CD4-positive, alpha-beta T cell (primary cell): ENCODE data around the gene ANKRD29. TPM values are rescaled to one million over a fixed set of nuclear protein-coding genes. Genes with fewer than 3 reads are reported as not detected.
A peak's percentile ranks its signal among the peaks of the same experiment; 100 is the strongest.

Experiments used
- ATAC-seq: fragments of 200-7000 bp; cut with Tn5 transposase; one replicate; pipeline ENCODE4 v1.10.0; 2022; ENCODE audit warnings: mild to moderate bottlenecking; ENCODE audit not compliant: poor library complexity
- CTCF ChIA-PET: fragments of 350-600 bp; sonication (Branson Sonifier 250); formaldehyde crosslinking; loops from one replicate; lab custom pipeline; 2021; ENCODE audit warnings: antibody characterized with exemption, inconsistent platforms; lab: Charles Lee
- POLR2A ChIA-PET: fragments of 350-600 bp; sonication (Branson Sonifier 250); formaldehyde crosslinking; loops from one replicate; lab custom pipeline; 2021; ENCODE audit warnings: antibody characterized with exemption, inconsistent platforms; lab: Charles Lee
- DNase-seq, 14 experiments: peaks; one replicate each; pipeline ENCODE4 v3.0.0-alpha.2; 2013 to 2020; ENCODE audit warnings: mixed read lengths in 2 of 14
- H3K27ac ChIP-seq, 2 donors: one replicate each; pipeline versions ENCODE4 v1.5.1 to v1.7.0; 2013; ENCODE audit warnings: low read length in 2 of 2, low read depth in 1 of 2, mild to moderate bottlenecking in 1 of 2
- H3K27me3 ChIP-seq, 2 experiments: 1 replicate in 1 of 2; 2 replicates in 1 of 2; pipeline versions ENCODE4 v1.6.1 to v1.7.0; 2013; ENCODE audit warnings: low read length in 2 of 2, control low read depth in 1 of 2, mild to moderate bottlenecking in 1 of 2, moderate library complexity in 1 of 2; ENCODE audit not compliant: insufficient read depth in 2 of 2, control insufficient read depth in 1 of 2
- H3K36me3 ChIP-seq: one replicate; pipeline ENCODE4 v1.6.1; 2013; ENCODE audit warnings: low read length, control low read depth; ENCODE audit not compliant: insufficient read depth
- H3K4me1 ChIP-seq: one replicate; pipeline ENCODE4 v1.6.1; 2013; ENCODE audit warnings: low read length, control low read depth; ENCODE audit not compliant: insufficient read depth
- H3K4me3 ChIP-seq: one replicate; pipeline ENCODE4 v1.5.1; 2013; ENCODE audit warnings: mild to moderate bottlenecking, low read length, moderate library complexity
- H3K9me3 ChIP-seq, 2 experiments: 1 replicate in 1 of 2; 2 replicates in 1 of 2; pipeline versions ENCODE4 v1.6.1 to v1.7.0; 2013; ENCODE audit warnings: low read length in 2 of 2, mild to moderate bottlenecking in 2 of 2, control low read depth in 1 of 2, moderate library complexity in 1 of 2; ENCODE audit not compliant: control insufficient read depth in 1 of 2, insufficient read depth in 1 of 2
- H3K27ac Mint-ChIP-seq: one replicate; pipeline ENCODE4 v1.8.0; 2020; ENCODE audit warnings: mixed read lengths
- H3K27me3 Mint-ChIP-seq: one replicate; pipeline ENCODE4 v1.8.0; 2021; ENCODE audit warnings: mixed read lengths
- H3K36me3 Mint-ChIP-seq: one replicate; pipeline ENCODE4 v1.8.0; 2021; ENCODE audit warnings: low read depth, mixed read lengths
- H3K4me1 Mint-ChIP-seq: one replicate; pipeline ENCODE4 v1.8.0; 2021; ENCODE audit warnings: low read depth, mixed read lengths
- H3K4me3 Mint-ChIP-seq: one replicate; pipeline ENCODE4 v1.8.0; 2020; ENCODE audit warnings: mild to moderate bottlenecking, mixed read lengths
- H3K9me3 Mint-ChIP-seq: one replicate; pipeline ENCODE4 v1.8.0; 2020; ENCODE audit warnings: mixed read lengths
- CTCF ChIP-seq: fragments of 200-600 bp; IDR thresholded peaks from one replicate; pipeline ENCODE4 v1.8.0; 2022; ENCODE audit warnings: antibody characterized with exemption, mild to moderate bottlenecking
- intact Hi-C, 2 experiments: fragments of 100-400 bp; cut with DNase I in 1 of 2; cut with micrococcal nuclease in 1 of 2; formaldehyde crosslinking; loops; one replicate each; pipeline versions ENCODE4 v1.15.1 to v1.9.0; 2023 to 2025; cut with DNase I, micrococcal nuclease
- total RNA-seq, 174 experiments: library from RNA in 2 of 174; stranded (reverse) in 2 of 174; gene quantifications; one replicate each; pipeline ENCODE4 v1.2.3 and lab custom pipeline; 2021 to 2026

Gene ANKRD29
- total RNA-seq, 2 experiments from 2014 or later, result 0.28 to 0.58 TPM

- Histone ChIP-seq H3K27ac (no peak overlapping the region), H3K27me3 (no peaks in the 10 kb centered on the region), H3K4me3 (peak overlapping the region; percentile 80), H3K36me3 (peaks cover 2% of the 10 kb centered on the region), H3K4me1 (peaks cover 50% of the 10 kb centered on the region), H3K9me3 (no peaks in the 10 kb centered on the region)
- Mint-ChIP-seq H3K4me1 (peaks cover 43% of the 10 kb centered on the region), H3K27me3 (no peaks in the 10 kb centered on the region), H3K27ac (no peak overlapping the region), H3K9me3 (no peaks in the 10 kb centered on the region), H3K4me3 (peak overlapping the region; percentile 36), H3K36me3 (peaks cover 19% of the 10 kb centered on the region)
- ATAC-seq, result no peak
- ChIA-PET CTCF (interaction anchor here (2.3 kb wide), 1 partner anchor 68 kb away, joined by 12 read pairs; no protein-coding TSS in a partner anchor), POLR2A (interaction anchor here (1.2 to 1.9 kb wide), 4 partner anchors 10 to 96 kb away, joined by 3 to 13 read pairs (median 8); no protein-coding TSS in a partner anchor)
- no peak for TF ChIP-seq CTCF
- DNase-seq, result no peak
- intact Hi-C loops, result loop anchor here in 1 of 2 experiments (5.0 to 10.0 kb wide), 2 partner anchors 37 to 840 kb away; partner anchors contain the start of gene IMPACT
Observed at GRCh38 chr18:23584019-23584983, 78.4 kb downstream of the ANKRD29 start.

GRCh38 chr18:23583071-23583865 lies 79.4 kb downstream of the ANKRD29 start:
- Mint-ChIP-seq H3K36me3 (peaks cover 25% of the 10 kb centered on the region), H3K27me3 (no peaks in the 10 kb centered on the region), H3K4me1 (peaks cover 54% of the 10 kb centered on the region), H3K4me3 (peak overlapping the region; percentile 15), H3K27ac (peak overlapping the region; percentile 12), H3K9me3 (no peaks in the 10 kb centered on the region)
- H3K9me3 ChIP-seq, result no peaks in the 10 kb centered on the region
- H3K36me3 ChIP-seq, result peaks cover 2% of the 10 kb centered on the region
- CTCF ChIA-PET, result interaction anchor here (0.6 kb wide), 2 partner anchors 38 to 257 kb away, joined by 3 to 5 read pairs; no protein-coding TSS in a partner anchor
- H3K4me3 ChIP-seq, result no peak overlapping the region
- no peak for TF ChIP-seq CTCF
- intact Hi-C loops, result loop anchor here in 1 of 2 experiments (5.0 to 10.0 kb wide), 2 partner anchors 36 to 842 kb away; partner anchors contain the start of gene IMPACT
- peaks cover 57% of the 10 kb centered on the region for H3K4me1 ChIP-seq
- H3K27me3 ChIP-seq, result no peaks in the 10 kb centered on the region
- DNase-seq (no peak), ATAC-seq (no peak)
- no peak overlapping the region for H3K27ac ChIP-seq
- POLR2A ChIA-PET, result no interaction called here

GRCh38 chr18:23580677-23581367 lies 81.9 kb downstream of the ANKRD29 start:
- CTCF ChIA-PET, result no interaction called here
- intact Hi-C loops, result loop anchor here in 1 of 2 experiments (5.0 to 10.0 kb wide), 2 partner anchors 34 to 844 kb away; partner anchors contain the start of gene IMPACT
- ATAC-seq, result no peak
- no peak for TF ChIP-seq CTCF
- Histone ChIP-seq H3K9me3 (no peaks in the 10 kb centered on the region), H3K36me3 (peaks cover 6% of the 10 kb centered on the region), H3K4me1 (peaks cover 48% of the 10 kb centered on the region), H3K27ac (no peak overlapping the region), H3K27me3 (no peaks in the 10 kb centered on the region), H3K4me3 (no peak overlapping the region)
- Mint-ChIP-seq H3K9me3 (no peaks in the 10 kb centered on the region), H3K36me3 (peaks cover 29% of the 10 kb centered on the region), H3K4me3 (no peak overlapping the region), H3K4me1 (peaks cover 51% of the 10 kb centered on the region), H3K27ac (no peak overlapping the region), H3K27me3 (no peaks in the 10 kb centered on the region)
- POLR2A ChIA-PET, result interaction anchor here (0.6 kb wide), 1 partner anchor 69 kb away, joined by 3 read pairs; no protein-coding TSS in a partner anchor
- DNase-seq, result no peak
